ENCODE data around the gene AFF4.

The AFF4 gene

GRCh38 chr5:132928062-132928407 is 35.4 kb downstream of the AFF4 start:
- POLR2A ChIA-PET, result no interaction called here
- no peak for TF ChIP-seq CTCF (IDR thresholded peaks at IDR 0.05; ENCODE audit: control extremely low read depth, extremely low read depth, low read depth, missing control alignments)

GRCh38 chr5:132927355-132928061 is 35.9 kb downstream of the AFF4 start:
- no peak for DNase-seq (ENCODE audit: extremely low spot score)
- no peak for TF ChIP-seq CTCF (IDR thresholded peaks at IDR 0.05; ENCODE audit: control extremely low read depth, extremely low read depth, low read depth, missing control alignments)
- POLR2A ChIA-PET, result no interaction called here
- CTCF ChIA-PET, result interaction anchor here (1.9 kb wide), 1 partner anchor 16 kb away, joined by 4 read pairs; no protein-coding TSS in a partner anchor

More at GRCh38 chr5:132928062-132928407, 35.4 kb downstream of the AFF4 start:
- DNase-seq (ENCODE audit: extremely low spot score), result no peak
- CTCF ChIA-PET, result no interaction called here

- POLR2A ChIA-PET, result interaction anchor here (0.6 kb wide), 1 partner anchor 17 kb away, joined by 4 read pairs; no protein-coding TSS in a partner anchor
- CTCF ChIA-PET, result interaction anchor here (0.8 to 1.9 kb wide), 2 partner anchors 11 to 17 kb away, joined by 3 to 4 read pairs; no protein-coding TSS in a partner anchor
- TF ChIP-seq CTCF (IDR thresholded peaks at IDR 0.05; ENCODE audit: control extremely low read depth, extremely low read depth, low read depth, missing control alignments), result no peak
- no peak for DNase-seq (ENCODE audit: extremely low spot score)
These were observed 37.0 kb downstream of the AFF4 start for GRCh38 chr5:132926437-132926836.

GRCh38 chr5:132916086-132916485 is 47.3 kb downstream of the AFF4 start:
- CTCF ChIA-PET, result interaction anchor here (1.0 kb wide), 1 partner anchor 9 kb away, joined by 3 read pairs; no protein-coding TSS in a partner anchor
- DNase-seq (ENCODE audit: extremely low spot score), result no peak
- no peak for TF ChIP-seq CTCF (IDR thresholded peaks at IDR 0.05; ENCODE audit: control extremely low read depth, extremely low read depth, low read depth, missing control alignments)
- POLR2A ChIA-PET, result no interaction called here

- ChIA-PET CTCF (interaction anchor here (1.0 to 1.3 kb wide), 2 partner anchors 9 to 38 kb away, joined by 3 read pairs; no protein-coding TSS in a partner anchor), POLR2A (no interaction called here)
- no peak for DNase-seq (ENCODE audit: extremely low spot score)
- TF ChIP-seq CTCF (IDR thresholded peaks at IDR 0.05; ENCODE audit: control extremely low read depth, extremely low read depth, low read depth, missing control alignments), result no peak
These were observed 47.8 kb downstream of the AFF4 start for GRCh38 chr5:132915681-132916080.

- POLR2A ChIA-PET, result no interaction called here
- no peak for DNase-seq (ENCODE audit: extremely low spot score)
- no peak for TF ChIP-seq CTCF (IDR thresholded peaks at IDR 0.05; ENCODE audit: control extremely low read depth, extremely low read depth, low read depth, missing control alignments)
- CTCF ChIA-PET, result no interaction called here
These were observed 53.7 kb downstream of the AFF4 start for GRCh38 chr5:132909702-132910101.

Measured in GM10248 (cell line).